Osteoblast (primary cell): Measurements from ENCODE around the gene SLN. TPM values are rescaled to one million over a fixed set of nuclear protein-coding genes. Genes with fewer than 3 reads are reported as not detected.

Experiments used
- DNase-seq: peaks from one replicate; pipeline ENCODE4 v3.0.0; 2011; ENCODE audit warnings: low spot score, mixed read lengths; ENCODE audit not compliant: insufficient read length; ENCODE audit errors: missing footprints
- H2AFZ ChIP-seq: 2 replicates; pipeline ENCODE4 v1.6.0; 2011; ENCODE audit warnings: mild to moderate bottlenecking, low read length
- H3K27ac ChIP-seq: 2 replicates; pipeline ENCODE4 v1.5.1; 2011; ENCODE audit warnings: mild to moderate bottlenecking, low read depth, low read length, moderate library complexity
- H3K27me3 ChIP-seq: 2 replicates; pipeline ENCODE4 v1.6.0; 2012; ENCODE audit warnings: mild to moderate bottlenecking, control low read depth, inconsistent platforms, low read length, moderate library complexity; ENCODE audit not compliant: insufficient read depth
- H3K36me3 ChIP-seq: 2 replicates; pipeline ENCODE4 v1.5.1; 2011; ENCODE audit warnings: mild to moderate bottlenecking, low read length, control low read depth, moderate library complexity; ENCODE audit not compliant: insufficient read depth
- H3K4me1 ChIP-seq: 2 replicates; pipeline ENCODE4 v1.5.1; 2011; ENCODE audit warnings: mild to moderate bottlenecking, low read length, control low read depth, moderate library complexity; ENCODE audit not compliant: insufficient read depth
- H3K4me2 ChIP-seq: 2 replicates; pipeline ENCODE4 v1.6.0; 2011; ENCODE audit warnings: mild to moderate bottlenecking, low read length; ENCODE audit not compliant: insufficient read depth
- H3K4me3 ChIP-seq: fragments of 200-600 bp; sonication (generic); 3 replicates; pipeline ENCODE4 v1.5.1; 2012; ENCODE audit warnings: mild to moderate bottlenecking, low read length, inconsistent platforms; ENCODE audit not compliant: insufficient read depth
- H3K79me2 ChIP-seq: 2 replicates; pipeline ENCODE4 v1.6.0; 2012; ENCODE audit warnings: mild to moderate bottlenecking, low read length, control low read depth, inconsistent platforms; ENCODE audit not compliant: insufficient read depth
- H3K9me3 ChIP-seq: 2 replicates; pipeline ENCODE4 v1.5.1; 2011; ENCODE audit warnings: low read depth, low read length, control low read depth
- H4K20me1 ChIP-seq: 2 replicates; pipeline ENCODE4 v1.6.0; 2012; ENCODE audit warnings: mild to moderate bottlenecking, low read length, control low read depth; ENCODE audit not compliant: insufficient read depth
- total RNA-seq: library from RNA; depleted of rRNA; stranded (reverse); fragments of >200 nt; gene quantifications from 2 replicates; pipeline ENCODE4 v1.2.3, GENCODE V29; 2012
- TF ChIP-seq, protein P1 (sequence below): IDR thresholded peaks from 2 replicates; pipeline ENCODE4 v1.5.1; 2011; ENCODE audit warnings: mild to moderate bottlenecking, low read depth, low read length, moderate library complexity; ENCODE audit errors: extremely low read depth

SLN gene
- total RNA-seq, 1 donor: not detected

DNA sequence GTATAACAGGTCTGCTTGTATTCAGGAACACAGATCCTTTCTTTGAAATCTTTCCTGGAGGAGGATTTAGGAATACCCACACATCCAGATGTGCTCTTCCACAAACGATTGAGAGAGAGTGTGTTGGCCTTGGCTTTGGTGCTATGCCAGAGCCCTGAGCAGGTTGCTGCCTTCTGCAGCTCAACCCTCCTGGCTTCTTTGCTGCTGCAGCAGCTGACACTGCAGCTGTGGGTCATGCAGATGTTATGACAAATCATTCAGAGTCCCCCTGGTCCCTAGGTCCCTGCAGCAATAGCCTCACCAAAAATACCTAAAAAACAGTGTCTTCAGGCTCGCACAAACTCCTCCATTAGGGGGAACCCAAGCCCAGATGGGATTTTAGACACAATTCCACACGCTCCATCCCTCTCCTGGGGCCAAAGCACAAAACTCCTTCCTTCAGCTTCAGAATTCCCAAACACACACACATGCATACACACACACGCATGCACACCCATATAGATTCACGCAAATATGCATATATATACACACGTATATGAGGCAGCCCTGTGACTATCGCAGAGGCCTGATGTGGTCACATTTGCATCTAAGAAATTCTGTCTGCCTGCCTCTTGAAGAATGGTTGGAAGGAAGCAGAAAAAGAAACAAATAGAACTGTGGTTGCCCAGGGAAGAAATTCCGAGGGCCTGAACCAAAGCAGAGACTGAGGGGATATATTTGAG, 35.4 kb downstream of the SLN start:
- Histone ChIP-seq H3K4me2 (no peak overlapping the region), H3K4me3 (no peak overlapping the region), H3K27me3 (peaks cover 5% of the 10 kb centered on the region), H4K20me1 (no peaks in the 10 kb centered on the region), H3K79me2 (no peaks in the 10 kb centered on the region), H3K9me3 (no peaks in the 10 kb centered on the region), H2AFZ (no peak overlapping the region), H3K36me3 (no peaks in the 10 kb centered on the region), H3K4me1 (no peaks in the 10 kb centered on the region), H3K27ac (no peak overlapping the region)
- TF ChIP-seq, protein P1, sequence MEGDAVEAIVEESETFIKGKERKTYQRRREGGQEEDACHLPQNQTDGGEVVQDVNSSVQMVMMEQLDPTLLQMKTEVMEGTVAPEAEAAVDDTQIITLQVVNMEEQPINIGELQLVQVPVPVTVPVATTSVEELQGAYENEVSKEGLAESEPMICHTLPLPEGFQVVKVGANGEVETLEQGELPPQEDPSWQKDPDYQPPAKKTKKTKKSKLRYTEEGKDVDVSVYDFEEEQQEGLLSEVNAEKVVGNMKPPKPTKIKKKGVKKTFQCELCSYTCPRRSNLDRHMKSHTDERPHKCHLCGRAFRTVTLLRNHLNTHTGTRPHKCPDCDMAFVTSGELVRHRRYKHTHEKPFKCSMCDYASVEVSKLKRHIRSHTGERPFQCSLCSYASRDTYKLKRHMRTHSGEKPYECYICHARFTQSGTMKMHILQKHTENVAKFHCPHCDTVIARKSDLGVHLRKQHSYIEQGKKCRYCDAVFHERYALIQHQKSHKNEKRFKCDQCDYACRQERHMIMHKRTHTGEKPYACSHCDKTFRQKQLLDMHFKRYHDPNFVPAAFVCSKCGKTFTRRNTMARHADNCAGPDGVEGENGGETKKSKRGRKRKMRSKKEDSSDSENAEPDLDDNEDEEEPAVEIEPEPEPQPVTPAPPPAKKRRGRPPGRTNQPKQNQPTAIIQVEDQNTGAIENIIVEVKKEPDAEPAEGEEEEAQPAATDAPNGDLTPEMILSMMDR: no peak
- no peak for DNase-seq

DNA sequence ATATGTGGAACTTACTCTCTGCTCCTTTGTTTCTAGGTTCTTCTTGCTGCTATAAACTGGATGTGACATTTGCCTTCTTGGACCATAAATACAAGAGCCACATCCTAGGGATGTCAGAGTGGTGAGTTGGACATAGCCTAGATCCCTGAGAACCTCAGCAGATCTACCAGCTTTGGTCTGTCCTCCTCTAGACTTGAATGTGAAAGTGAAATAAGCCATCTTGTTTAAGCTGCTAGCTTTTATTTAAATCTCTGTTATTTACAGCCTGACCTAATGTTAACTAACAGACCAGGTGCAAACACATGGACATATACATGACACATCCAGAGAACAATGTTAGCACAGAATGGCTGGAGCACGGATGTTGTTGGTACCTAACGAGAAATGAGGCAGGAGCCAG, 36.0 kb downstream of the SLN start:
- H2AFZ ChIP-seq: no peak overlapping the region
- H3K79me2 ChIP-seq: no peaks in the 10 kb centered on the region
- H3K4me1 ChIP-seq: no peaks in the 10 kb centered on the region
- H3K27me3 ChIP-seq: peaks cover 5% of the 10 kb centered on the region
- H3K36me3 ChIP-seq: no peaks in the 10 kb centered on the region
- no peaks in the 10 kb centered on the region for H3K9me3 ChIP-seq
- TF ChIP-seq, protein P1: no peak
- no peak for DNase-seq
- H3K4me3 ChIP-seq: no peak overlapping the region
- H4K20me1 ChIP-seq: no peaks in the 10 kb centered on the region
- no peak overlapping the region for H3K27ac ChIP-seq
- no peak overlapping the region for H3K4me2 ChIP-seq

DNA sequence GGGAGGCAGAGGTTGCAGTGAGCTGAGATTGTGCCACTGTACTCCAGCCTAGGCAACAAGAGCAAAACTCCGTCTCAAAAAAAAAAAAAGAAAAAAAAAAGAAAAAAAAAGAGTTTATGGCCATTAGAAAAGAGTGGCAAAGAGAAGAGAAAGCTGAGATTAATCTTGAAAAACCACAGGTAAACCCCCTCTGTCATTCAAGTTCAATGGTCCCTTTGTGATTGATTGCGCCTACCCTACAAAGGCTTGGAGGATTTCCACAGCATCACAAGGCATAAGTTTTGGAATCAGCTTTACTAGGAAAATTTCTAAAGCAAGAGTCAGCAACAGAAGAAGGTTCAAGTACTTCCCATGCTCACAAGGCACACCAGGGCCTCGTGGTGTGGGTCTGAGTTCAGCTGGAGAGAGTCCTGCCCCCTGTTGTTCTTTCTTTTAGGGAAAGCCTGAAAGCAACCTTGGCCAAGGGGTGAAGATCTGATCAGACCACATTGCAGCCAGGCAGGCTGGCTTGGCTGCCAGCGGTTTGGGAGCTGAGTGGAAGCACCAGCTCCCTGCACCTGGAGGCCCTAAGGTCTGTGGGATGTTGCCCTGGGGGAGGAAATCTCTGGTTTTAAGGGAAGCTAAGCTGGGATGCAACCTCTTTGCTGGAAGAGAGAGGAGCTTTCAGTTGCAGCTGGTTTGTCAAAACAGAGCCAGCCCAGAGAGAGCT, 41.8 kb downstream of the SLN start:
- DNase-seq: no peak
- no peaks in the 10 kb centered on the region for H4K20me1 ChIP-seq
- no peaks in the 10 kb centered on the region for H3K79me2 ChIP-seq
- no peaks in the 10 kb centered on the region for H3K4me1 ChIP-seq
- H3K36me3 ChIP-seq: no peaks in the 10 kb centered on the region
- H3K9me3 ChIP-seq: no peaks in the 10 kb centered on the region
- H3K27ac ChIP-seq: no peak overlapping the region
- no peak overlapping the region for H3K4me3 ChIP-seq
- H3K4me2 ChIP-seq: no peak overlapping the region
- H3K27me3 ChIP-seq: peaks cover 8% of the 10 kb centered on the region
- H2AFZ ChIP-seq: no peak overlapping the region
- TF ChIP-seq, protein P1: no peak

DNA sequence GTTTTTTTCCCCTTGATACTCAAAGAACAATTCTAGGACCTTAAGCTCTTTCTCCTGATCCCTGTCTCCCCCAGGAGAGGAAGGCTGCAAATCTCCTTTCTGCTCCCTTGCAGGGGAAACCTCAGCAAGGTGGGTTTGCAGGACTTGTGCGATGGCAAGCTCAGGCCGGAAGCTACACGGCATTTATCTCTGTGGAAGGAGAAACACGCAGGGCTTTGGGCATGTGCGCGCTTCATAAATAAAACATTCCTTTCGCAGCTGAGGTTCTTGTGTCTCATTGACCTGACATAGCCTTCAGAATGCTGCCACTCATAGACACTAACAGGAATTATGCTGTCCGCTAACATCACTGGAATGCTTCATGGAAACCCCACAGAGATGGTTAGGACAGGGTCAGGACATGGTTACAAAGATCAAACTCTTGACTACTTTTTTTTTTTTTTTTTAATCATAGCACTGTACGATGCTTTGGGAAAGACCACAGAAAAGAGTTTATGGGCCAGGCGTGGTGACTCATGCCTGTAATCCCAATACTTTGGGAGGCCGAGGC, 42.6 kb downstream of the SLN start:
- TF ChIP-seq, protein P1: no peak
- no peaks in the 10 kb centered on the region for H3K4me1 ChIP-seq
- DNase-seq: no peak

More for the DNA sequence above, 42.6 kb downstream of the SLN start:
- no peak overlapping the region for H3K4me2 ChIP-seq
- no peaks in the 10 kb centered on the region for H3K36me3 ChIP-seq
- H3K27ac ChIP-seq: no peak overlapping the region
- no peaks in the 10 kb centered on the region for H3K9me3 ChIP-seq
- H2AFZ ChIP-seq: no peak overlapping the region
- H3K27me3 ChIP-seq: peaks cover 8% of the 10 kb centered on the region
- H3K79me2 ChIP-seq: no peaks in the 10 kb centered on the region
- H4K20me1 ChIP-seq: no peaks in the 10 kb centered on the region
- H3K4me3 ChIP-seq: no peak overlapping the region
